MM.1S (cell line): Measurements from ENCODE around the gene RBMS3.

Source experiments
- CTCF ChIP-seq: fragments of 300-600 bp; sonication (generic); IDR thresholded peaks from 2 replicates; pipeline ENCODE4 v1.5.1; 2016; ENCODE audit warnings: antibody characterized with exemption, low read length, mixed read lengths
- EZH2 ChIP-seq: fragments of 300-600 bp; sonication (generic); optimal IDR thresholded peaks from 2 replicates; pipeline ENCODE3; 2017; ENCODE audit warnings: low read depth, mild to moderate bottlenecking, antibody characterized with exemption, low read length, mixed read lengths

- TF ChIP-seq CTCF: no peak
- TF ChIP-seq EZH2: no peak
These were observed 645.5 kb downstream of the RBMS3 start for GRCh38 chr3:29926378-29926777.
